Regular cardiac myocyte (primary cell): ENCODE measurements around the gene ZNF684. TPM values are rescaled to one million over a fixed set of nuclear protein-coding genes. Genes with fewer than 3 reads are reported as not detected.

ENCODE experiments used
- total RNA-seq: library from RNA; depleted of rRNA; stranded (reverse); fragments of >200 nt; gene quantifications from 2 replicates; pipeline ENCODE4 v1.2.3, GENCODE V29; 2014

ZNF684 gene
- total RNA-seq = 3.8 and 3.9 TPM in 2 replicates

GRCh38 chr1:40531381-40532061 is at the start of gene ZNF684:
ZNF684 (plus strand) TSS chr1:40531637; CDS start chr1:40533167, 1,530 bp downstream.

GRCh38 chr1:40508375-40509341 is 22.8 kb upstream of the ZNF684 start, which contains the start of gene EXO5:
EXO5 (plus strand) TSS chr1:40508767; CDS start chr1:40514545, 5,778 bp downstream.

Other genes starting within 250 kb of the ZNF684 start
- gene COL9A2, start 214.4 kb upstream of the ZNF684 start, total RNA-seq = 0.38 and 1.4 TPM in 2 replicates
- 10.4 and 27.2 TPM in 2 replicates for gene SMAP2, start 157.9 kb upstream of the ZNF684 start, total RNA-seq
- gene ZFP69B, start 81.2 kb upstream of the ZNF684 start, total RNA-seq = 2.8 and 4.2 TPM in 2 replicates
- 2.8 and 3.3 TPM in 2 replicates for gene ZFP69, start 54.3 kb upstream of the ZNF684 start, total RNA-seq
- gene EXO5, start 22.9 kb upstream of the ZNF684 start, total RNA-seq = 7.0 and 21.1 TPM in 2 replicates
- gene RIMS3, start 134.0 kb downstream of the ZNF684 start, total RNA-seq = 0.38 and 0.85 TPM in 2 replicates
- 18.3 and 27.0 TPM in 2 replicates for gene NFYC, start 160.1 kb downstream of the ZNF684 start, total RNA-seq